Heart left ventricle (tissue), 13 donors: ENCODE results near the gene PER2.

Source experiments
- POLR2A ChIP-seq, 2 donors: fragments of 450-650 bp; IDR thresholded peaks; one replicate each; pipeline ENCODE4 v1.6.1; 2017; ENCODE audit warnings: antibody characterized with exemption in 2 of 2, mild to moderate bottlenecking in 2 of 2, moderate library complexity in 2 of 2
- TF ChIP-seq, protein P1 (sequence below), 12 donors: fragments of 200-600 bp; sonication (generic) in 4 of 12; IDR thresholded peaks; one replicate each; pipeline versions ENCODE4 v1.5.0 to v1.8.0; 2018 to 2022; ENCODE audit warnings: antibody characterized with exemption in 12 of 12, mild to moderate bottlenecking in 5 of 12
- donor health status: ischemic (EF 13 %, LVEDD 7.1; RV severe dilation, severe dysfunction).
- donor health status: DM: no; HTN: yes; CAD: no.
- donor health status: DM: no; HTN: no; CAD: no.
- donor health status: ischemic (EF 25% LVEDD 6.9; RV normal size, moderate dysfunction).
- donor health status: ischemic (EF 25% LVEDD 5.7; RV mildly dilated, moderate dysfunction).
- donor health status: ischemic (EF 35%, LVEDD 5.7; RV mildly dilated, moderate dysfunction).
- donor health status: nonischemic (EF 11% LVEDD 7.7; RV severe dilation, severe dysfunction).
- donor health status: DM: yes; HTN: yes; CAD: no.
- donor health status: PGD.
- donor health status: ischemic (EF 29% LVEDD 5.4; RV normal size, mild dysfunction).
- donor health status: nonischemic (EF 23%, LVEDD 6.1; RV moderate dilation, normal function).

- TF ChIP-seq, protein P1, sequence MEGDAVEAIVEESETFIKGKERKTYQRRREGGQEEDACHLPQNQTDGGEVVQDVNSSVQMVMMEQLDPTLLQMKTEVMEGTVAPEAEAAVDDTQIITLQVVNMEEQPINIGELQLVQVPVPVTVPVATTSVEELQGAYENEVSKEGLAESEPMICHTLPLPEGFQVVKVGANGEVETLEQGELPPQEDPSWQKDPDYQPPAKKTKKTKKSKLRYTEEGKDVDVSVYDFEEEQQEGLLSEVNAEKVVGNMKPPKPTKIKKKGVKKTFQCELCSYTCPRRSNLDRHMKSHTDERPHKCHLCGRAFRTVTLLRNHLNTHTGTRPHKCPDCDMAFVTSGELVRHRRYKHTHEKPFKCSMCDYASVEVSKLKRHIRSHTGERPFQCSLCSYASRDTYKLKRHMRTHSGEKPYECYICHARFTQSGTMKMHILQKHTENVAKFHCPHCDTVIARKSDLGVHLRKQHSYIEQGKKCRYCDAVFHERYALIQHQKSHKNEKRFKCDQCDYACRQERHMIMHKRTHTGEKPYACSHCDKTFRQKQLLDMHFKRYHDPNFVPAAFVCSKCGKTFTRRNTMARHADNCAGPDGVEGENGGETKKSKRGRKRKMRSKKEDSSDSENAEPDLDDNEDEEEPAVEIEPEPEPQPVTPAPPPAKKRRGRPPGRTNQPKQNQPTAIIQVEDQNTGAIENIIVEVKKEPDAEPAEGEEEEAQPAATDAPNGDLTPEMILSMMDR (IDR thresholded peaks at IDR 0.05): no peak
- TF ChIP-seq POLR2A (IDR thresholded peaks at IDR 0.05): no peak
Observed at GRCh38 chr2:238233625-238234024, 54.8 kb downstream of the PER2 start.
